ENCODE results near the gene SLC25A12.
"Not testable (repeated sequence)": the region's sequence is repeated elsewhere in the genome, so short reads cannot be mapped to it uniquely, and the experiment has no call there.

SLC25A12 gene

GRCh38 chr2:171811245-171811628 lies 82.8 kb downstream of the SLC25A12 start:
- no peak overlapping the region for H3K27ac ChIP-seq (ENCODE audit: low read depth in 2 of 2, low read length in 2 of 2)
- H3K9ac ChIP-seq (ENCODE audit: low read depth in 1 of 2, low read length in 2 of 2): no peak overlapping the region
- no peaks in the 10 kb centered on the region for H3K27me3 ChIP-seq (ENCODE audit: control insufficient read depth in 2 of 2, insufficient read depth in 2 of 2, low read length in 2 of 2)
- H3K4me3 ChIP-seq (ENCODE audit: low read length in 2 of 2): no peak overlapping the region
- H3K9me3 ChIP-seq (ENCODE audit: control insufficient read depth in 2 of 2, low read length in 2 of 2): no peaks in the 10 kb centered on the region
- H3K4me1 ChIP-seq (ENCODE audit: control insufficient read depth in 2 of 2, insufficient read depth in 2 of 2, low read length in 2 of 2): no peaks in the 10 kb centered on the region
- peaks cover 6 to 15% of the 10 kb centered on the region in 2 donors for H3K36me3 ChIP-seq (ENCODE audit: control insufficient read depth in 2 of 2, insufficient read depth in 2 of 2, low read length in 2 of 2)

DNA sequence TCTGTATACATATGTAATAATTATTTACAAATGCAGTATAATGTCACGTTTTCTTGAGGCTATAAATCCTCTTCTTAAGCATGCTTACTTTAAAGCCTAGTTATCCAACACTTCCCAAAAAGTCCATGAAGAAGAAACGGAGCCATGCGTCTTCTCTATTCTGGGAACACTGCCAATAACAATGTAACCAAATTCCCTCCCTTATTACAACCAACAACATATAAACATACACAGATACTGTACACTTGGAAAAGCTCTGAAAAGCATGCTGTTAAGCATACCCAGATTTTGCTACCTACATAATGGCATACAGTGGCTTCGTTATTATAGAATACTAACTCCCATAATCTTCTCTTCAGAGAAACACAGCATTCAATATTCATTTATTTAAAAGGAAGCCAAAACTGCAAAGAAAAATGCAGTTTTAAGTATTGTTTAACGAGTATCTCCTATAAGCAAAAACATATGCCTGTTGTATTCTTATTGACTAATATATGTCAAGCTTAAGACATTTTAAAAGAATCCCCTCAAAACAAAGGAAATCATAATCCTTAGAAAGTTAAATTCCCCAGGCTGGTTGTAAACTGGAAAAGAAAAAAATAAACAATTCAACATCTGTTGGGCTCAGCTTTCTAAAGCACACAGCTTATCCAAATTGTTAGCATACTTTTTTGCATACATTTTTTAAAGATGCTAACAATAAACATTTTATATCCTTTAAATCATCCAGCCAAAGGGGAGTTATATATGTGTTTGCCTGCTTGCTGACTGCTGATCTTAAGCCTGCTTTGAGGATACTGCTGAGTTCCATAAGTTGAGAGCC lies 83.4 kb downstream of the SLC25A12 start:
- H3K4me3 ChIP-seq (ENCODE audit: low read length in 2 of 2): no peak overlapping the region
- no peaks in the 10 kb centered on the region for H3K9me3 ChIP-seq (ENCODE audit: control insufficient read depth in 2 of 2, low read length in 2 of 2)
- H3K27ac ChIP-seq (ENCODE audit: low read depth in 2 of 2, low read length in 2 of 2): no peak overlapping the region
- H3K4me1 ChIP-seq (ENCODE audit: control insufficient read depth in 2 of 2, insufficient read depth in 2 of 2, low read length in 2 of 2): no peaks in the 10 kb centered on the region
- H3K36me3 ChIP-seq (ENCODE audit: control insufficient read depth in 2 of 2, insufficient read depth in 2 of 2, low read length in 2 of 2): peaks cover 6 to 15% of the 10 kb centered on the region in 2 donors
- no peaks in the 10 kb centered on the region for H3K27me3 ChIP-seq (ENCODE audit: control insufficient read depth in 2 of 2, insufficient read depth in 2 of 2, low read length in 2 of 2)
- no peak overlapping the region for H3K9ac ChIP-seq (ENCODE audit: low read depth in 1 of 2, low read length in 2 of 2)

- not testable (repeated sequence) for H3K27me3 ChIP-seq (ENCODE audit: control insufficient read depth in 2 of 2, insufficient read depth in 2 of 2, low read length in 2 of 2); H3K27ac ChIP-seq (ENCODE audit: low read depth in 2 of 2, low read length in 2 of 2); H3K4me1 ChIP-seq (ENCODE audit: control insufficient read depth in 2 of 2, insufficient read depth in 2 of 2, low read length in 2 of 2); H3K4me3 ChIP-seq (ENCODE audit: low read length in 2 of 2); H3K36me3 ChIP-seq (ENCODE audit: control insufficient read depth in 2 of 2, insufficient read depth in 2 of 2, low read length in 2 of 2); H3K9ac ChIP-seq (ENCODE audit: low read depth in 1 of 2, low read length in 2 of 2); H3K9me3 ChIP-seq (ENCODE audit: control insufficient read depth in 2 of 2, low read length in 2 of 2)
These were observed 85.2 kb downstream of the SLC25A12 start for GRCh38 chr2:171808885-171809284.

DNA sequence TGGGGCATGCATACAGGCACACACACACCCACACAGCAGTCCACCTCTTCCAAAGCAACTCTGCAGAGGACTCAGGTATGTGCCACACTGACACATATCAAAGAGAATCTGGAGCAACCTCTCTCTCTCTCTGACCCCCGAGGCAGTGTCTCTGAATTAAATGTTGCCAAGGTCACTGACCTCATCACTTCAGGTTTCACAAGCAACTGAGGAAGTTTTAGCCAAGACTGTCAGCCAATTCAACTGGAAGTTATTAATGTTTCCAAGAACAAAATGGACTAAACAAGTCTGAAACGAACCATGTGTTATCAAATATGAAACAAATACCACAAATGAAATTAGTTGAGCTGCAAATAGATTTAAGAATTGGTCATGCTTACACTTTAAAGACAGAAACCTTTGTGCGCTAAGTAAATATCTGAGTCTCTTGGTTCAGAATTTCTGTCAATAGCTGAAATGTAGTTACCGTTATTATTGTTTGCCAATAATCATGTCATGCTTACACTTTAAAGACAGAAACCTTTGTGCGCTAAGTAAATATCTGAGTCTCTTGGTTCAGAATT lies 86.1 kb downstream of the SLC25A12 start:
- Histone ChIP-seq H3K4me3 (ENCODE audit: low read length in 2 of 2) (no peak overlapping the region), H3K9ac (ENCODE audit: low read depth in 1 of 2, low read length in 2 of 2) (no peak overlapping the region), H3K9me3 (ENCODE audit: control insufficient read depth in 2 of 2, low read length in 2 of 2) (no peaks in the 10 kb centered on the region), H3K4me1 (ENCODE audit: control insufficient read depth in 2 of 2, insufficient read depth in 2 of 2, low read length in 2 of 2) (no peaks in the 10 kb centered on the region), H3K27ac (ENCODE audit: low read depth in 2 of 2, low read length in 2 of 2) (no peak overlapping the region), H3K36me3 (ENCODE audit: control insufficient read depth in 2 of 2, insufficient read depth in 2 of 2, low read length in 2 of 2) (peaks cover 5 to 8% of the 10 kb centered on the region in 2 donors), H3K27me3 (ENCODE audit: control insufficient read depth in 2 of 2, insufficient read depth in 2 of 2, low read length in 2 of 2) (no peaks in the 10 kb centered on the region)

GRCh38 chr2:171807119-171807518 lies 86.9 kb downstream of the SLC25A12 start:
- H3K27ac ChIP-seq (ENCODE audit: low read depth in 2 of 2, low read length in 2 of 2): no peak overlapping the region
- peaks cover 4 to 8% of the 10 kb centered on the region in 2 donors for H3K36me3 ChIP-seq (ENCODE audit: control insufficient read depth in 2 of 2, insufficient read depth in 2 of 2, low read length in 2 of 2)
- no peaks in the 10 kb centered on the region for H3K27me3 ChIP-seq (ENCODE audit: control insufficient read depth in 2 of 2, insufficient read depth in 2 of 2, low read length in 2 of 2)

DNA sequence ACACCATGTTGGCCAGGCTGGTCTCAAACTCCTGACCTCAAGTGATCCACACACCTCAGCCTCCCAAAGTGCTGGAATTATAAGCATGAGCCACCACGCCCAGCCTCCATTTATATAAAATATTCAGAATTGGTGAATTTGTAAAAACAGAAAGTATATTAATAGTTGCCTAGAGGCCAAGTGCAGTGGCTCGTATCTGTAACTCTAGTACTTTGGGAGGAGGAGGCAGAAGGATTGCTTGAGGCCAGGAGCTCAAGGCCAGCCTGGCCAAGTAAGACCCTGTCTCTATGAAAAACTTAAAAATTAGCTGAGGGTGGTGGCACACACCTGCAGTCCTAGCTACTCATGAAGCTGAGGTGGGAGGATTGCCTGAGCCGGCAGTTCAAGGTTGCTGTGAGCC lies 89.6 kb downstream of the SLC25A12 start:
- H3K9ac ChIP-seq (ENCODE audit: low read depth in 1 of 2, low read length in 2 of 2): no peak overlapping the region
- peaks cover 5 to 7% of the 10 kb centered on the region in 2 donors for H3K36me3 ChIP-seq (ENCODE audit: control insufficient read depth in 2 of 2, insufficient read depth in 2 of 2, low read length in 2 of 2)
- H3K9me3 ChIP-seq (ENCODE audit: control insufficient read depth in 2 of 2, low read length in 2 of 2): no peaks in the 10 kb centered on the region
- no peak overlapping the region for H3K4me3 ChIP-seq (ENCODE audit: low read length in 2 of 2)
- no peaks in the 10 kb centered on the region for H3K4me1 ChIP-seq (ENCODE audit: control insufficient read depth in 2 of 2, insufficient read depth in 2 of 2, low read length in 2 of 2)
- no peaks in the 10 kb centered on the region for H3K27me3 ChIP-seq (ENCODE audit: control insufficient read depth in 2 of 2, insufficient read depth in 2 of 2, low read length in 2 of 2)
- H3K27ac ChIP-seq (ENCODE audit: low read depth in 2 of 2, low read length in 2 of 2): no peak overlapping the region

More at GRCh38 chr2:171807119-171807518, 86.9 kb downstream of the SLC25A12 start:
- H3K9ac ChIP-seq (ENCODE audit: low read depth in 1 of 2, low read length in 2 of 2): no peak overlapping the region
- H3K4me1 ChIP-seq (ENCODE audit: control insufficient read depth in 2 of 2, insufficient read depth in 2 of 2, low read length in 2 of 2): no peaks in the 10 kb centered on the region
- no peaks in the 10 kb centered on the region for H3K9me3 ChIP-seq (ENCODE audit: control insufficient read depth in 2 of 2, low read length in 2 of 2)
- H3K4me3 ChIP-seq (ENCODE audit: low read length in 2 of 2): no peak overlapping the region

DNA sequence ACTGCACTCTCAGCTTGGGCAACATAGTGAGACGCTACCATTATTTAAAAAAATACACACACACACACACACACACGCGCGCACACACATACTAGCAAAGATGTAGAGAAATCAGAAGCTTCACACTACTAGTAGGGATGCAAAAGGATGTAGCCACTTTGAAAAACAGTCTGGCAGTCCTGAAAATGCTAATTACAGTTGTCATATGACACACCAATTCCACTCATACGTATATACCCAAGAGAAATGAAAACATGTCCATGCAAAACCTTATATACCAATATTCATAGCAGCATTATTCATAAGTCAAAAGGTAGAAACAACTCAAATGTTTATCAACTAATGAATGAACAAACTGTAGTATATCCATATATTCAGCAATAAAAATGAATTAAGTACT lies 90.3 kb downstream of the SLC25A12 start:
- Histone ChIP-seq H3K36me3 (ENCODE audit: control insufficient read depth in 2 of 2, insufficient read depth in 2 of 2, low read length in 2 of 2) (peaks cover 4 to 11% of the 10 kb centered on the region in 2 donors), H3K9ac (ENCODE audit: low read depth in 1 of 2, low read length in 2 of 2) (no peak overlapping the region), H3K9me3 (ENCODE audit: control insufficient read depth in 2 of 2, low read length in 2 of 2) (no peaks in the 10 kb centered on the region), H3K27me3 (ENCODE audit: control insufficient read depth in 2 of 2, insufficient read depth in 2 of 2, low read length in 2 of 2) (no peaks in the 10 kb centered on the region), H3K4me1 (ENCODE audit: control insufficient read depth in 2 of 2, insufficient read depth in 2 of 2, low read length in 2 of 2) (no peaks in the 10 kb centered on the region), H3K4me3 (ENCODE audit: low read length in 2 of 2) (no peak overlapping the region), H3K27ac (ENCODE audit: low read depth in 2 of 2, low read length in 2 of 2) (no peak overlapping the region)

- Histone ChIP-seq H3K27me3 (ENCODE audit: control insufficient read depth in 2 of 2, insufficient read depth in 2 of 2, low read length in 2 of 2) (no peaks in the 10 kb centered on the region), H3K36me3 (ENCODE audit: control insufficient read depth in 2 of 2, insufficient read depth in 2 of 2, low read length in 2 of 2) (peaks cover 4 to 11% of the 10 kb centered on the region in 2 donors), H3K9ac (ENCODE audit: low read depth in 1 of 2, low read length in 2 of 2) (no peak overlapping the region), H3K4me1 (ENCODE audit: control insufficient read depth in 2 of 2, insufficient read depth in 2 of 2, low read length in 2 of 2) (no peaks in the 10 kb centered on the region), H3K27ac (ENCODE audit: low read depth in 2 of 2, low read length in 2 of 2) (no peak overlapping the region), H3K9me3 (ENCODE audit: control insufficient read depth in 2 of 2, low read length in 2 of 2) (no peaks in the 10 kb centered on the region), H3K4me3 (ENCODE audit: low read length in 2 of 2) (no peak overlapping the region)
These were observed 93.4 kb downstream of the SLC25A12 start for GRCh38 chr2:171800639-171801038.

DNA sequence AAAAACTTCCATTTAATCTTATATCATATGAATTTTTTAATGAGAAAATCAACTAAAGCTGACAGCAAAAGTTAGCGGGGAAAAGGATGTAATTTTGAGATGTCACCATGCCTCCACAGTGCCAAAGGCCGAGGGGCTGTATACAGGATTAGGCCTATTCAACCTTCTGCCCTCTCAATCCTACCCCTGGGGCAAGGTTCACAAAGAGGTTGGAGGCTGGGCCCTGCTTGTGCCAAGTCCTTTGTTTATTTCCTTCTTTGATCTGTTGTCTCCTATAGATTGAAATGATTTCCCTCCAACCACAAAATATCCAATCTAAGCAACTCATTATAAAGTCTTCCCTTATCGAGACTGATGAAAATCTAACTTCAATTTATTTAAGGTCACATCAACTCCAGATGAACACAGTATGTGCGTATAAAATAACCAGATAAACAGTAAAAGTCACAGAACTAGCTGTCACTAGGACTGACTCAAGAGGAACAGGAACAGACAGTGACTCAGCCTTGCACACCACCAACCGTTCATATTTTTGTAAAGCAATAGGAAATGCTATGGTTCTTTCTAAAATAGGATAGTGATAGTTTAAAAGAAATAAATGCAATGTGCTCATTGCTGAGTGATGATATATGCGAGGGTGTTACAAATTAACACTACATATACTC lies 95.8 kb downstream of the SLC25A12 start:
- Histone ChIP-seq H3K9ac (ENCODE audit: low read depth in 1 of 2, low read length in 2 of 2) (no peak overlapping the region), H3K27me3 (ENCODE audit: control insufficient read depth in 2 of 2, insufficient read depth in 2 of 2, low read length in 2 of 2) (no peaks in the 10 kb centered on the region), H3K27ac (ENCODE audit: low read depth in 2 of 2, low read length in 2 of 2) (no peak overlapping the region), H3K4me1 (ENCODE audit: control insufficient read depth in 2 of 2, insufficient read depth in 2 of 2, low read length in 2 of 2) (no peaks in the 10 kb centered on the region), H3K4me3 (ENCODE audit: low read length in 2 of 2) (no peak overlapping the region), H3K36me3 (ENCODE audit: control insufficient read depth in 2 of 2, insufficient read depth in 2 of 2, low read length in 2 of 2) (peaks cover 4 to 13% of the 10 kb centered on the region in 2 donors), H3K9me3 (ENCODE audit: control insufficient read depth in 2 of 2, low read length in 2 of 2) (no peaks in the 10 kb centered on the region)

DNA sequence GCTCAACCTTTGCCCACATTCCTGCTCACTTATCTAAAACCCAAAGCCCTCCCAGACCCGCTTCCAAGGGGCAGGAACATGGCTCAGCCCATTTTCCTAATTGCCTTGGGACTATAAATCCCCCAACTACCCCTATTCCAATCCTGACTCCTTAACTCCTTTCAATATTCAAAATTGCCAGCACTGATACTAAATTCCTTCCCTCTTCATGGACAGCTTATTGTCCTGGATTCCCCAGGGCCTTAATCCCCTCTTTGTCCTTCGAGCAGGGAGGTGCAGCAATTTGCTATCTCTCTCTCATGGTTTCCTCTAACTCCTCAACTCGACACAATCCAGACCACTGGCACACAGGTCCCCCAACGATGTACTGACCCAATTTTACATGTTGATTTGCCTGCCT lies 99.1 kb downstream of the SLC25A12 start:
- H3K9ac ChIP-seq (ENCODE audit: low read depth in 1 of 2, low read length in 2 of 2): no peak overlapping the region
- H3K4me1 ChIP-seq (ENCODE audit: control insufficient read depth in 2 of 2, insufficient read depth in 2 of 2, low read length in 2 of 2): no peaks in the 10 kb centered on the region
- H3K36me3 ChIP-seq (ENCODE audit: control insufficient read depth in 2 of 2, insufficient read depth in 2 of 2, low read length in 2 of 2): peaks cover 26 to 29% of the 10 kb centered on the region in 2 donors

More for the DNA sequence above, 99.1 kb downstream of the SLC25A12 start:
- Histone ChIP-seq H3K27me3 (ENCODE audit: control insufficient read depth in 2 of 2, insufficient read depth in 2 of 2, low read length in 2 of 2) (no peaks in the 10 kb centered on the region), H3K27ac (ENCODE audit: low read depth in 2 of 2, low read length in 2 of 2) (no peak overlapping the region), H3K4me3 (ENCODE audit: low read length in 2 of 2) (no peak overlapping the region), H3K9me3 (ENCODE audit: control insufficient read depth in 2 of 2, low read length in 2 of 2) (no peaks in the 10 kb centered on the region)
